GM12874 (cell line): ENCODE measurements around the gene FOLR1.

Source experiments
- CTCF ChIP-seq: IDR thresholded peaks from 2 replicates; pipeline ENCODE4 v1.5.1; 2011; ENCODE audit warnings: low read depth, mild to moderate bottlenecking, control low read depth, low read length, moderate library complexity; ENCODE audit not compliant: insufficient read depth

The FOLR1 gene

GRCh38 chr11:72236083-72236697 is 44.2 kb downstream of the FOLR1 start:
- no peak for TF ChIP-seq CTCF

- no peak for TF ChIP-seq CTCF
These were observed 44.8 kb downstream of the FOLR1 start for GRCh38 chr11:72236774-72237111.

GRCh38 chr11:72237112-72237931 is 45.4 kb downstream of the FOLR1 start:
- TF ChIP-seq CTCF = no peak

GRCh38 chr11:72238040-72238450 is 46.1 kb downstream of the FOLR1 start:
- TF ChIP-seq CTCF = peak; percentile 89

- TF ChIP-seq CTCF = no peak
These were observed 46.8 kb downstream of the FOLR1 start for GRCh38 chr11:72238492-72239312.

GRCh38 chr11:72239313-72239848 is 47.4 kb downstream of the FOLR1 start:
- TF ChIP-seq CTCF = no peak
